ENCODE data around the gene CCDC63. TPM values are rescaled to one million over a fixed set of nuclear protein-coding genes. Genes with fewer than 3 reads are reported as not detected.

CCDC63 gene
- total and polyA plus RNA-seq, 9 of the 15 experiments (the other 6 are each of a cell fraction or from before 2014, with no cell fraction given) = not detected

GRCh38 chr12:110931315-110931728, 84.5 kb downstream of the CCDC63 start:
- TF ChIP-seq ZNF354B (CRISPR knock-in tag; IDR thresholded peaks at IDR 0.05) (no peak), SIRT6 (IDR thresholded peaks at IDR 0.05; ENCODE audit: low read depth, low read length) (no peak), NFE2 (IDR thresholded peaks at IDR 0.05; ENCODE audit: low read depth) (no peak), KDM5B (IDR thresholded peaks at IDR 0.05; ENCODE audit: insufficient replicate concordance, low read depth, low read length) (no peak), ZNF408 (CRISPR knock-in tag; IDR thresholded peaks at IDR 0.05; ENCODE audit: low read depth) (no peak), HDAC3 (IDR thresholded peaks at IDR 0.05; ENCODE audit: borderline replicate concordance, partially characterized antibody) (no peak), BRCA1 (IDR thresholded peaks at IDR 0.05) (no peak), BRCA1 (CRISPR knock-in tag; IDR thresholded peaks at IDR 0.05) (no peak), ZNF764 (CRISPR knock-in tag; IDR thresholded peaks at IDR 0.05; ENCODE audit: low read depth) (no peak), ZFPM2 (CRISPR knock-in tag; IDR thresholded peaks at IDR 0.05) (no peak), SNIP1 (IDR thresholded peaks at IDR 0.05; ENCODE audit: low read depth) (no peak), TAF9B (IDR thresholded peaks at IDR 0.05; ENCODE audit: partially characterized antibody) (no peak), YY1 (IDR thresholded peaks at IDR 0.05; ENCODE audit: borderline replicate concordance in 1 of 3, control insufficient read depth in 1 of 3, extremely low read depth in 1 of 3, insufficient read depth in 3 of 3, insufficient read length in 1 of 3, insufficient replicate concordance in 2 of 3, low read depth in 1 of 3, low read length in 2 of 3) (no peak), ZNF707 (CRISPR knock-in tag; conservative IDR thresholded peaks at IDR 0.05) (no peak)
- TF ChIP-seq, protein P1, sequence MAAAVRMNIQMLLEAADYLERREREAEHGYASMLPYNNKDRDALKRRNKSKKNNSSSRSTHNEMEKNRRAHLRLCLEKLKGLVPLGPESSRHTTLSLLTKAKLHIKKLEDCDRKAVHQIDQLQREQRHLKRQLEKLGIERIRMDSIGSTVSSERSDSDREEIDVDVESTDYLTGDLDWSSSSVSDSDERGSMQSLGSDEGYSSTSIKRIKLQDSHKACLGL (CRISPR knock-in tag; IDR thresholded peaks at IDR 0.05; ENCODE audit: borderline replicate concordance, poor library complexity, severe bottlenecking) = no peak
- no peaks in the 10 kb centered on the region for H3K79me2 ChIP-seq (ENCODE audit: control insufficient read depth, insufficient read depth, low read length)
- ATAC-seq = no peak; the same call in 2 of the 3 replicates
- ChIA-PET POLR2A (interaction anchor here (0.5 to 0.7 kb wide), 2 partner anchors 445 to 1252 kb away, joined by 3 read pairs; no protein-coding TSS in a partner anchor), CTCF (ENCODE audit: low intra/inter-chr PET ratio) (no interaction called here)
- no peak overlapping the region for H3K9ac ChIP-seq (ENCODE audit: insufficient read depth in 1 of 2, low read depth in 2 of 2, low read length in 2 of 2)
- no peak for FAIRE-seq
- H3K4me1 ChIP-seq (replicated peaks in 1 of 2; ENCODE audit: control insufficient read depth in 2 of 2, insufficient read depth in 2 of 2, low read length in 2 of 2) = peaks cover 0 to 5% of the 10 kb centered on the region in 2 experiments; a peak in 1 of 5 replicates
- 16% methylated on average over 16 of the region's 16 CpGs for WGBS (ENCODE audit: insufficient coverage, low coverage, missing lambda C conversion rate)
- H3K4me2 ChIP-seq (ENCODE audit: insufficient read depth, low read length) = no peak overlapping the region
- no peak for DNase-seq (ENCODE audit: extremely low read depth in 1 of 4, low spot score in 3 of 4)
- H3K27me3 ChIP-seq (ENCODE audit: control insufficient read depth in 2 of 2, insufficient read depth in 2 of 2, low read length in 2 of 2) = peaks cover 4 to 30% of the 10 kb centered on the region in 2 experiments; a peak in 3 of 5 replicates
- intact Hi-C loops (cut with micrococcal nuclease) (no loop called here), in situ Hi-C loops (cut with MboI) (loop anchor here (10.0 kb wide), 1 partner anchor 383 kb away; no protein-coding TSS in a partner anchor)
- no peaks in the 10 kb centered on the region for H4K20me1 ChIP-seq (replicated peaks; ENCODE audit: control insufficient read depth, insufficient read depth, low read length)
- H3K9me3 ChIP-seq (replicated peaks; ENCODE audit: control insufficient read depth, insufficient read depth, low read depth, low read length) = no peaks in the 10 kb centered on the region
- no peak overlapping the region for H3K27ac ChIP-seq (ENCODE audit: extremely low read depth, low read depth, low read length)
- H3K9me1 ChIP-seq (ENCODE audit: control insufficient read depth, insufficient read depth, low read length) = no peaks in the 10 kb centered on the region
- H3K36me3 ChIP-seq (ENCODE audit: control insufficient read depth, insufficient read depth, low read length) = no peaks in the 10 kb centered on the region
- no TSS peak for BruUV-seq (replicated peaks)
- H3K4me3 ChIP-seq = no peak overlapping the region
- H2AFZ ChIP-seq (ENCODE audit: low read depth, low read length) = no peak overlapping the region

Measured in K562 (cell line).